Endometrial microvascular endothelial cells (primary cell): Measurements from ENCODE around the gene SHLD2. TPM values are rescaled to one million over a fixed set of nuclear protein-coding genes. Genes with fewer than 3 reads are reported as not detected.
"Not testable (repeated sequence)": the region's sequence is repeated elsewhere in the genome, so short reads cannot be mapped to it uniquely, and the experiment has no call there.

Source experiments
- in situ Hi-C: cut with HindIII; loops from 2 replicates; pipeline ENCODE4 v1.10.0; 2017; ENCODE audit warnings: low sequenced_read_pairs, low pct_unique_long_range_greater_than_20kb; ENCODE audit errors: inconsistent ontology term
- total RNA-seq: library from RNA; depleted of rRNA; stranded (reverse); fragments of >200 nt; gene quantifications from one replicate; pipeline ENCODE4 v1.2.3, GENCODE V29; 2015; ENCODE audit errors: inconsistent ontology term

SHLD2 gene
- total RNA-seq = 21.6 TPM

- in situ Hi-C loops = no loop called here
Measured at GRCh38 chr10:87094373-87095235, at the start of gene SHLD2, which contains the start of gene GLUD1. Gene SHLD2, plus strand, starts transcription at chr10:87095206. Its CDS starts 56,149 bp downstream, at chr10:87151355. Gene GLUD1, minus strand, starts transcription at chr10:87094843. Its CDS starts 74 bp downstream, at chr10:87094769.

GRCh38 chr10:87045434-87045938 is 49.5 kb upstream of the SHLD2 start:
- in situ Hi-C loops = no loop called here

GRCh38 chr10:87053111-87053510 is 41.9 kb upstream of the SHLD2 start:
- in situ Hi-C loops = no loop called here

DNA sequence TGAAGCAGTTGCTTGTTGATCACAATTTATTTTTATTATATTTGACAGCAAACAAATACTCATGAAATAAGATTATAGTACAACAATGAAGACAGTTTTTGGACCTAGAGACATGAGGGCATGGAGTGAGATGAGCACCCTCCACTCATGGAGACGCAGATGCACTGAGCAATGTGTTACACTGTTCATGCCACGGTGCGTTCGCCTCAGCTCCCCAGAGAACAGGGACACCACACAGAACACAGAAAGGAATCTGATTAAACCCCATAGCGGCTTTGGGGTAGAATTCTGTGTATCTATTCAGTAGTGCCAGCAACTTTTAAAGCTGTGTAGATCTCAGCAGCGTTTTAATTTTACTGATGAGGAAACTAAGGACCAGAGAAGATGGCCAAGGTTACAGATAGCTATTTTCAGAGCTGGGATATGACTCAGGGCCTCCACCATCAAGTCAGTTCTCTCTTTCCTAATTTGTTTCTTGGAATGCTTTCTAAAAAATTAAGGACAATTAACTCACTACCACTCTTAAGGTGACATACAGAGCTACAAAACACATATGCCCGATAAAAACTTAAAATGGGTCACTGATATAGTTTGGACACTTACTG is 41.3 kb upstream of the SHLD2 start:
- in situ Hi-C loops = no loop called here

GRCh38 chr10:87054373-87055295 is 40.4 kb upstream of the SHLD2 start:
- in situ Hi-C loops = no loop called here

GRCh38 chr10:87058171-87058570 is 36.8 kb upstream of the SHLD2 start:
- in situ Hi-C loops = no loop called here

DNA sequence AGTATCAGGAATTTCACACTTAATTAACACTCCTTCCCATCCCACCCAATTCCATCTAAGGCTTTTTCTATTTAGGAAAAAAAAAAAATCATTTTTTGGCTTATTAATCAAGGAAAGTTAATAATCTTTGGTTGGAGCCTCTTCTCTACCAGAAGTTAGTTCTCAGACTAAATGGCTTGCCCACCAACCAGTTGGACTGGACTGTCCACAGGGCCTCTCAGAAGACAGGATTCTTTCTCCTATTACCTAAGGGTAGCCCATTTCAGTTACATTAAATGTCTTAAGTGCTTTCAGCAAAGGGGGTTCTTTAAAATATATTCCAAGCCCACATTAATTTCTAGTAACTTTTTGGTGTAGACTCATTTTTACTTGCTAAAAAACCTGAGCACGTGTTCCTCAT is 35.6 kb upstream of the SHLD2 start:
- in situ Hi-C loops = no loop called here

GRCh38 chr10:87060280-87060928 is 34.6 kb upstream of the SHLD2 start:
- in situ Hi-C loops = no loop called here

DNA sequence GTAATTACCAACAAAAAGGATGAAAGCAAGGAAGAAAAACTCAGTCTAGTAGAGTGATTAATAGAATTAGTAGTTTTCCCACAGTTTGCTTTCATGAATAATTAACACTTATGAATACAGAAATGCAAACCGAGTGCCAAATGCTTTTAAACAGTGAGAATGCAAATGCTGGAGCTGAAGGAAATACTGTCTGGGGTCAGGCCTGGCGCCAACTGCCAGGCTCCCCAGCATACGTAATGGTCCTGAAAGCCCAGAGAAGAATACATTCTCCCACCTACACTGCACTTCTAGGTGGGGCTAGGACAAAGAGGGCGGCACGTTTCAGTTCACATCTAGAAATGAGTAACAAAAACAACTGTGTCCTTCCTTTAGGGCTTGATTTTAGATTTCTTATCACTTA is 30.4 kb upstream of the SHLD2 start:
- in situ Hi-C loops = no loop called here

DNA sequence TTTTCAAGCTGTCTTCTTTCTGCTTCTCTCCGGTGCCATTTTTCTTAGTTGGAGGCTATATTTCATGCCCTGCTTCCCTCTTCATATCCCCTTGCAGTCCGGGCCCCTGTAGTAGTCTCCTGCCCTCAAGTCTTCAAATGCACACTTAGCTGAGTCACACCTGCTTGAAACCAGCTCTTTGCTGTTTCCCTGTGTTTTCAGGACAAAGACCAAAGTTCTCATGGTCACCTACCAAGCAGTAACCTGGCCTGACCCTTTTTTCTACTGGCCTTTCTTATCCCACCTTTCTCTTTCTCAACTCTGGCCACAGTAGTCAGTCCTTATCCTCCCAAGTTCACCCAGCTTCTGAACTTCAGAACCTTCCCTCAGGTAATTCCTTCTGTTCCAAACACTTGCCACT is 28.8 kb upstream of the SHLD2 start:
- in situ Hi-C loops = no loop called here

DNA sequence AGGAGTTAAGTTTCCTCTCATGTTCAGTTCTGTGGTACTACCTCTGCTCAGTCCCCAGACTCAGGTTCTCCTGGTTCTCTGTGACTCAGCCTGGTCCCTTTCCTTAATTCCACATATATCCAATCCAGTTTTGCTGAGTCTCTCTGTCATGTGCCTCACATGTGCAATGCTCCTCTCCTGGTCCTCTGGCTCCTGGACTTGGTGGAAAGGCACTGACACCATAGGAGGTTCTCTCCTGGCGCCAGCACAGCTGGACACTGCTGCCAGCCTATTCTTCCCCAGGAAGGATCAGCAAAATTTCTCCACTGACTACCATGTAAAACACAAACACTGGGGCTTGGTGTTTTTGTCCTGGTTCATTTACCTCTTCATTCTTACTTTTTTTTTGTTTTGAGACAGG is 28.1 kb upstream of the SHLD2 start:
- in situ Hi-C loops = no loop called here

DNA sequence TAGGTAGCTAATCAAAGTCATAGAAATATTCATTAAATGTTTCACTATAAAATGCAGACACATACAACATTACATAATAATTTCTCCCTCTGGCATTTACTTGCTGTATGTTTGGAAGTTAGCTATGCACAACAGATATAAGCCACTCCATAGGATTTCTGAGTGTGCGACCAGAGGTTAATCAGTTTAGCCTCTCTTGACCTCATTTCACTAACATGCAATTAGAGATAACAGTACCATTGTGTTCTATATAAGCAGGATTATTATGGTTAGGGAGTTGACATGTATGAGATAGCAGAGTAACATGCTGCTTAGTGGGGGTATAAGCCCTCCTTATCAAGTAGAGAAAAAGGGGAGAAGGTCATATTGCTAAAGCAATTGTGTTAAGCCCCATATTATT is 26.7 kb upstream of the SHLD2 start:
- in situ Hi-C loops = no loop called here

DNA sequence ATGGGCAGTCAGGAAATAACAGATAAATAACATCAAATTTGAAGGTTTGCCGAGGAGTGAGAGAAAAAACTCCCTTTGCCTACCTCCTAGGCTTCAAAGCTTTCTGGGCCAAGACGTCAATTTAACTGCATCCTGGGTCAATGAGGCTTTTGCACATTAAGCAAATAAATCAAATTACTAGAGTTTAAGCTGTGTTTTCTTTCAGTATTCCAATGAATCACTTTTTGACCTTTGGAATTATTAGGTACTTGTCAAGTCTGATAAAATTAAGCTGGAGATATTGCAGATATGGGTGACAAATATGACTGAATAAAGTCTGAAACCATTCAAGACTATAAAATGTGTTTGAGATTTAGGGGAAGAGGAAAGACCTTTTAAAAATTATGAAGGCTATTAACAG is 22.6 kb upstream of the SHLD2 start:
- in situ Hi-C loops = no loop called here

GRCh38 chr10:87076421-87076820 is 18.6 kb upstream of the SHLD2 start:
- in situ Hi-C loops = not testable (repeated sequence)

GRCh38 chr10:87079106-87079836 is 15.7 kb upstream of the SHLD2 start:
- in situ Hi-C loops = no loop called here

DNA sequence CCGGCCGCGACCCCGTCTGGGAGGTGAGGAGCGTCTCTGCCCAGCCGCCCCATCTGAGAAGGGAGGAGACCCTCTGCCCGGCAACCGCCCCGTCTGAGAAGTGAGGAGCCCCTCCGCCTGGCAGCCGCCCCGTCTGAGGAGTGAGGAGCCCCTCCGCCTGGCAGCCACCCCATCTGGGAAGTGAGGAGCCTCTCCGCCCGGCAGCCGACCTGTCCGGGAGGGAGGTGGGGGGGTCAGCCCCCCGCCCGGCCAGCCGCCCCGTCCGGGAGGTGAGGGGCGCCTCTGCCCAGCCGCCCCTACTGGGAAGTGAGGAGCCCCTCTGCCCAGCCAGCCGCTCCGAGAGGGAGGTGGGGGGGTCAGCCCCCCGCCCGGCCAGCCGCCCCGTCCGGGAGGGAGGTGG is 14.4 kb upstream of the SHLD2 start:
- in situ Hi-C loops = not testable (repeated sequence)

- in situ Hi-C loops = not testable (repeated sequence)
Measured at GRCh38 chr10:87081574-87081973, 13.4 kb upstream of the SHLD2 start.

GRCh38 chr10:87082219-87082618 is 12.8 kb upstream of the SHLD2 start:
- in situ Hi-C loops = not testable (repeated sequence)
